Renal pelvis (tissue), 4 donors: ENCODE results near the gene ELOB. TPM values are rescaled to one million over a fixed set of nuclear protein-coding genes. Genes with fewer than 3 reads are reported as not detected.
"Not testable (repeated sequence)": the region's sequence is repeated elsewhere in the genome, so short reads cannot be mapped to it uniquely, and the experiment has no call there.

ENCODE experiments used
- DNase-seq: peaks from one replicate; pipeline ENCODE4 v3.0.0-alpha.2; 2013
- polyA plus RNA-seq, 3 donors: library from polyadenylated mRNA; unstranded; fragments of 120-200 nt; gene quantifications; one replicate each; pipeline ENCODE4 v1.2.1, GENCODE V29; 2013; ENCODE audit not compliant: insufficient read length in 3 of 3

Gene ELOB
- polyA plus RNA-seq, 3 donors: 203 to 310 (median 281) TPM

GRCh38 chr16:2734844-2735515 lies 42.1 kb downstream of the ELOB start:
- DNase-seq: no peak

DNA sequence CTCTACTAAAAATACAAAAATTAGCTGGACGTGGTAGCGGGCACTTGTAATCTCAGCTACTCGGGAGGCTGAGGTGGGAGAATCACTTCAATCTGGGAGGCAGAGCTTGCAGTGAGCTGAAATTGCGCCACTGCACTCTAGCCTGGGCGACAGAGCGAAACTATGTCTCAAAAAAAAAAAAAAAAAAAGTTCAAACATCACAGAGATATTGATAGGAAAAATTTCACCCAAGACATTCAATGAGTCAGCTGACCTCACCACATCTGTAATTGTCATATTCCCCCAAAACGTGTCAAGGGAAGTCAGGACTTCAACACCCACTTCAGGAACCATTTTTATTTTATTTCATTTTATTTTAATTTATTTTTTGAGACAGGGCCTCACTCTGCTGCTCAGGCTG lies 49.0 kb downstream of the ELOB start:
- no peak for DNase-seq

DNA sequence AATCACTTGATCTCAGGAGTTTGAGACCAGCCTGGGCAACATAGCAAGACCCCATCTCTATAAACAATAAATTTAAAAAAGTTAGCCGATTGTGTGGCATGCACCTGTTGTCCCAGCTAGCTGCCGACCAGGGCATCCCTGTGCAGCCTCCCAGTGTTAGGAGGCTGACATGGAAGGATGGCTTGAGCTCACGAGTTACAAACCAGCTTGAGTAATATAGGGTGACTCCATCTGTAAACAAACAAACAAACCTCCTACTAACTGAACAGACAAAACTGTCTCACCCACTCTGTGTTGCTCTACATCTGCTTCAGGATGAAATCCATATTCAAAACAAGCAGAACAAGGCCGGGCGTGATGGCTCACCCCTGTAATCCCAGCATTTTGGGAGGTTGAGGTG lies 50.2 kb downstream of the ELOB start:
- no peak for DNase-seq

DNA sequence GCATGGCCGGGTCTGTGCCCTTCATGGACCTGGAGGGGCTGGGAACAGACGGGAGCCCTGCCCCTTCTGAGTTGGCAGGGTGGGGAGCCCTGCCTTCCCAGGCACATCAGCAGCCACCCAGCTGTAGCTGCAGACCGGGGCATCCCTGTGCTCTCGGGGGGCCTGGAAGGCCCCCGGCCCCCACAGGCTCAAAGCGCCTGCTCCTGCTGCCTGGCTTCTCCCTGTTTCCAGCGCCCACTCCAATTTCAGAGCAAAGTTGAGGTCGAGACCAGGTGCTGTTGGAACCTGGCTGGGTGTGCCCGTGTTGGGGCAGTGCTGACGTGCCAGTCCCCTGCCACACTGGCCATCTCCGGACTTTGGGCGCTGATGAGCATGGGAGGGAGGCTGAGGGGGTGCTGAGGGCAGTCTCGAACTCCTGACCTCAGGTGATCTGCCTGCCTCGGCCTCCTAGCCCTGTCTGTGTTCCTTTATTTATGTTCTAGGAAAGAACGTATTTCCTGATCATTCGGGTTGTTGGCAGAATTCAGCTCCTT lies 52.2 kb downstream of the ELOB start:
- no peak for DNase-seq

GRCh38 chr16:2724088-2724676 lies 52.9 kb downstream of the ELOB start:
- no peak for DNase-seq

- not testable (repeated sequence) for DNase-seq
These were observed 55.4 kb downstream of the ELOB start for GRCh38 chr16:2721634-2722173.

Other genes starting within 250 kb of the ELOB start
- 1 to 10 TPM; 2.8 to 8.6 (median 8.0) TPM for gene CEMP1, start 245.9 kb downstream of the ELOB start, polyA plus RNA-seq
- 10 to 100 TPM; 49.4 to 51.4 (median 50.1) TPM for gene PDPK1, start 239.3 kb downstream of the ELOB start, polyA plus RNA-seq
- 10 to 100 TPM; 19.7 to 25.3 (median 23.4) TPM for gene KCTD5, start 94.8 kb downstream of the ELOB start, polyA plus RNA-seq
- 1 to 10 TPM; 1.5 to 2.8 (median 2.0) TPM for gene PRSS27, start 57.1 kb downstream of the ELOB start, polyA plus RNA-seq
- gene SRRM2, start 24.6 kb downstream of the ELOB start, polyA plus RNA-seq: 100 to 1,000 TPM; 642 to 846 (median 787) TPM
- gene PRSS33, start 10.3 kb upstream of the ELOB start, polyA plus RNA-seq: under 1 TPM in 1 of 3 donors, not detected in 2; 0.26 TPM
- not detected for gene PRSS41, start 21.2 kb upstream of the ELOB start, polyA plus RNA-seq
- gene PRSS21, start 40.0 kb upstream of the ELOB start, polyA plus RNA-seq: under 1 TPM in 1 of 3 donors, not detected in 2; 0.38 TPM
- gene ZG16B, start 53.0 kb upstream of the ELOB start, polyA plus RNA-seq: under 1 TPM; 0.21 to 0.84 (median 0.43) TPM
- 10 to 100 TPM in 1 of 3 donors, 1 to 10 TPM in 2; 8.8 to 13.1 (median 9.2) TPM for gene PRSS22, start 80.9 kb upstream of the ELOB start, polyA plus RNA-seq
- 10 to 100 TPM; 26.6 to 33.2 (median 29.5) TPM for gene FLYWCH2, start 105.9 kb upstream of the ELOB start, polyA plus RNA-seq
- gene FLYWCH1, start 134.7 kb upstream of the ELOB start, polyA plus RNA-seq: 10 to 100 TPM; 27.8 to 38.9 (median 32.4) TPM
- gene KREMEN2, start 187.0 kb upstream of the ELOB start, polyA plus RNA-seq: 1 to 10 TPM; 2.5 to 3.6 (median 3.5) TPM
- gene PAQR4, start 192.1 kb upstream of the ELOB start, polyA plus RNA-seq: 10 to 100 TPM in 2 of 3 donors, 1 to 10 TPM in 1; 9.9 to 12.5 (median 12.4) TPM
- 10 to 100 TPM; 15.0 to 23.1 (median 22.8) TPM for gene PKMYT1, start 203.2 kb upstream of the ELOB start, polyA plus RNA-seq
- gene CLDN9, start 235.6 kb upstream of the ELOB start, polyA plus RNA-seq: 1 to 10 TPM; 2.8 to 3.4 (median 3.1) TPM
- gene CLDN6, start 240.9 kb upstream of the ELOB start, polyA plus RNA-seq: 10 to 100 TPM; 36.5 to 44.7 (median 38.9) TPM
- gene TNFRSF12A, start 243.1 kb upstream of the ELOB start, polyA plus RNA-seq: 10 to 100 TPM; 12.7 to 15.3 (median 14.2) TPM
- gene HCFC1R1, start 246.7 kb upstream of the ELOB start, polyA plus RNA-seq: 10 to 100 TPM; 69.1 to 76.5 (median 71.3) TPM
- gene THOC6, start 246.8 kb upstream of the ELOB start, polyA plus RNA-seq: 10 to 100 TPM; 31.8 to 36.4 (median 35.8) TPM